Naive thymus-derived CD8-positive, alpha-beta T cell (primary cell): ENCODE results near the gene AFG1L. TPM values are rescaled to one million over a fixed set of nuclear protein-coding genes. Genes with fewer than 3 reads are reported as not detected.

Experiments
- ATAC-seq, 2 donors: fragments of 150-1000 bp; cut with Tn5 transposase in 1 of 2; sonication (Bioruptor Pico), chemical (Tn5 transposase) in 1 of 2; 1 replicate in 1 of 2; 2 replicates in 1 of 2; pipeline ENCODE4 v1.10.0; 2021; ENCODE audit warnings: mild to moderate bottlenecking in 2 of 2, moderate library complexity in 2 of 2
- POLR2A ChIA-PET: fragments of 350-600 bp; sonication (Branson Sonifier 250); formaldehyde crosslinking; loops from one replicate; lab custom pipeline; 2021; ENCODE audit warnings: antibody characterized with exemption; lab: Charles Lee
- DNase-seq, 10 donors: peaks; one replicate each; pipeline versions ENCODE4 v3.0.0 to v3.0.0-alpha.2; 2020 to 2022
- H3K27ac Mint-ChIP-seq, 10 donors: one replicate each; pipeline ENCODE4 v1.8.0; 2020 to 2022; ENCODE audit warnings: mild to moderate bottlenecking in 10 of 10, mixed read lengths in 10 of 10, moderate library complexity in 4 of 10, inconsistent platforms in 1 of 10
- H3K27me3 Mint-ChIP-seq, 5 donors: one replicate each; pipeline ENCODE4 v1.8.0; 2021 to 2022; ENCODE audit warnings: mixed read lengths in 5 of 5
- H3K36me3 Mint-ChIP-seq, 3 donors: one replicate each; pipeline ENCODE4 v1.8.0; 2020 to 2022; ENCODE audit warnings: mixed read lengths in 3 of 3, mild to moderate bottlenecking in 2 of 3, inconsistent platforms in 1 of 3
- H3K4me1 Mint-ChIP-seq, 4 donors: one replicate each; pipeline ENCODE4 v1.8.0; 2021 to 2022; ENCODE audit warnings: mixed read lengths in 4 of 4
- H3K4me3 Mint-ChIP-seq, 10 donors: one replicate each; pipeline ENCODE4 v1.8.0; 2020 to 2022; ENCODE audit warnings: mild to moderate bottlenecking in 10 of 10, mixed read lengths in 10 of 10, moderate library complexity in 6 of 10, inconsistent platforms in 1 of 10
- H3K9me3 Mint-ChIP-seq, 9 donors: one replicate each; pipeline ENCODE4 v1.8.0; 2020 to 2022; ENCODE audit warnings: mixed read lengths in 9 of 9, mild to moderate bottlenecking in 3 of 9, inconsistent platforms in 1 of 9, moderate library complexity in 1 of 9
- polyA plus RNA-seq, 3 donors: library from polyadenylated mRNA; unstranded; fragments of 300-500 nt; fragmentation: Illumina TruSeq; gene quantifications; one replicate each; pipeline ENCODE4 v1.2.3, GENCODE V29; 2021
- total RNA-seq, 8 experiments: library from RNA in 2 of 8; stranded (reverse) in 2 of 8; gene quantifications; one replicate each; pipeline ENCODE4 v1.2.3 and lab custom pipeline; 2021 to 2026

AFG1L gene
- total and polyA plus RNA-seq, 5 experiments from 2014 or later, result 2.8 to 8.7 (median 4.4) TPM

DNA sequence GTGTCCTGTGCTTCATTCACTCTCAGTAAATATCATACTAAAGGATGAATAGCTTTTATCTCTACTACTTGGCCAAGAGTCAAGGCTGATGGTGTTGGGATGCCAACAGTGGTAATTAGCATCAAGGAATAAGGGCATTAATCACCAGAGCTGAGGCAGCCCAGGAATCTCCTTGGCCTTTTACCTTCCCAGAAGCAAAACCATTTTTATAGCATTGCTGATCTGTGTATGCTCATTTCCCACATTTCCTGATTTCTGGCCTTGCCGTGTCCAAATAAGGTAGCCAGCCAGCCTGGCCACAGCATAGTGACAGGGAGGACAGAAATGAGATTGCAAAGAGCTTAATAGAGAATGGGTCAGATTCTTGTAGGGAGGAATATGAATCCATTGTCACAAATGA, 189.2 kb downstream of the AFG1L start:
- H3K27me3 Mint-ChIP-seq, result no peaks in the 10 kb centered on the region
- H3K36me3 Mint-ChIP-seq, result peaks cover 26 to 46% (median 32%) of the 10 kb centered on the region in 3 donors
- no peak for DNase-seq
- POLR2A ChIA-PET, result no interaction called here
- ATAC-seq, result no peak
- H3K4me1 Mint-ChIP-seq, result no peaks in the 10 kb centered on the region
- no peak overlapping the region for H3K4me3 Mint-ChIP-seq
- peaks cover 0 to 8% (median 2%) of the 10 kb centered on the region in 9 donors for H3K9me3 Mint-ChIP-seq
- H3K27ac Mint-ChIP-seq, result no peak overlapping the region

DNA sequence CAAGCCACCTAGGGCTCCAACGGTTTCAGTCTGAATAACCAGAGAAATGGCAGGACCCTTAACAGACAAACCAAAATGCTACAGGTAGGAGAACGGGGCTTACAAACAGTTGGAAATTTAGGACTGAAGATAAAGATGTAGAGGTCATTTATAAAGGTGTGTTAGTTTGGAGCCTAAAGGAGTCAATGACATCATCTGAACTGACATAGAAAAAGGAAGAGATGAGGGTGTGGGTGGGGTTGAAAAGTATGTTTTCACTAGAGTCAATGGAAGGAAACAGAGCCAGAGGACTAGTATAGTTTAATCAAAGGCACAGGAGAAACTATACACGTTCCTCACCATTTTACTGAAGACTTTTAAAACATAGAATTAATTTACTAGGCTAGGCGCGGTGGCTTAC, 194.8 kb downstream of the AFG1L start:
- no peak overlapping the region for H3K4me3 Mint-ChIP-seq
- no peak overlapping the region for H3K27ac Mint-ChIP-seq
- H3K36me3 Mint-ChIP-seq, result peaks cover 0 to 9% (median 8%) of the 10 kb centered on the region in 3 donors
- no peaks in the 10 kb centered on the region for H3K9me3 Mint-ChIP-seq
- no peaks in the 10 kb centered on the region for H3K4me1 Mint-ChIP-seq
- H3K27me3 Mint-ChIP-seq, result no peaks in the 10 kb centered on the region
- DNase-seq, result no peak
- POLR2A ChIA-PET, result no interaction called here
- ATAC-seq, result no peak

DNA sequence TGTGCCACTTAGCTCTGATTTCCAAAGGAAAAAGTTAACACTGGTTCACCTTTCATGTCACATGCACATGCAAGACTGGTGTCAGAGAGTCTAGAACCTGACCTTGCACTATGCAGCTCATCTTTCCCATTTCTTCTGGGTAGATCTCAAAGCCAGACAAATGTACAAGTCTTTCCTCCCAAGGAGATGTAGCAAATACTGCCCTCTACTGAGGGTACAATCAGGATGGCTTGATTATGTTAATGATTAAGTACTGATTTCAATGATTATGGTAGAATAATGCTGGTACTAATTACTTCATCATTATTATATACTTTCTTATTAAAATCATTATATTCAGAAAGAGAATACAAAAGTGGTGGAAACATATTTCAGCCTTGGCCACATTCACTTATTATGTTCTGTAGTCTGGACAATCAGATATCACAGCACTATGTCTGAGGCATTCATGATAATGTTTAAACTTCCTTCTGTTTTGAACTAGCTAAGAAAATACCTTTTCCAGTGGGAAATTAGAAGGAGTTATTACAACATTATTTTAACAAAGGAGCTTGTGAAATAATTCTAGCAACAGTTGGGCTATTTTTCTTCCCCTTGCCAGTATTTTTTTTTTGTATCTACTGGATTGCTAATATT, 197.4 kb downstream of the AFG1L start:
- H3K36me3 Mint-ChIP-seq, result peaks cover 0 to 3% (median 0%) of the 10 kb centered on the region in 3 donors
- POLR2A ChIA-PET, result no interaction called here
- H3K9me3 Mint-ChIP-seq, result no peaks in the 10 kb centered on the region
- H3K4me1 Mint-ChIP-seq, result no peaks in the 10 kb centered on the region
- H3K4me3 Mint-ChIP-seq, result no peak overlapping the region
- DNase-seq, result peak in 3 of 10 donors; percentile 8 to 20 (median 15)
- peak in 1 of 2 donors; percentile 39 for ATAC-seq
- H3K27ac Mint-ChIP-seq, result no peak overlapping the region
- H3K27me3 Mint-ChIP-seq, result no peaks in the 10 kb centered on the region

DNA sequence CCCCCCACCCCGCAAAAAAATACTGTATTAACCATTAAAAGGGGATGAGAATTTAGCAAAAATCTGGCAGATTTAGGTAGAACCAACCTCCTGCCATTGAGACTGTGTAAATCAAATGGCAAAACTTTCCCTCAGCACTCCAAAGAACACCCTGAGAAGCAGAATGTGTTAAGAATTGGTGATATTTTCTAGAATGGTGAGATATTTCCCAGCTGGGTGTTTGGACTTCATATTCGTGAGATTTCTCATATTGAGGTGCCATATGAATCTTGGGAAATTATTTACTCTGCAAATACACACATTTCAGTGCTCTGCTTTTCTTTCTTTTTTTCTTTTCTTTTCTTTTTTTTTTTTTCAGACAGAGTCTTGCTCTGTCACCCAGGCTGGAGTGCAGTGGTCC, 199.6 kb downstream of the AFG1L start:
- H3K27ac Mint-ChIP-seq, result no peak overlapping the region
- ATAC-seq (no peak), DNase-seq (no peak)
- H3K4me1 Mint-ChIP-seq, result no peaks in the 10 kb centered on the region
- H3K27me3 Mint-ChIP-seq, result no peaks in the 10 kb centered on the region
- POLR2A ChIA-PET, result no interaction called here
- no peak overlapping the region for H3K4me3 Mint-ChIP-seq
- H3K9me3 Mint-ChIP-seq, result no peaks in the 10 kb centered on the region
- peaks cover 0 to 1% (median 0%) of the 10 kb centered on the region in 3 donors for H3K36me3 Mint-ChIP-seq

DNA sequence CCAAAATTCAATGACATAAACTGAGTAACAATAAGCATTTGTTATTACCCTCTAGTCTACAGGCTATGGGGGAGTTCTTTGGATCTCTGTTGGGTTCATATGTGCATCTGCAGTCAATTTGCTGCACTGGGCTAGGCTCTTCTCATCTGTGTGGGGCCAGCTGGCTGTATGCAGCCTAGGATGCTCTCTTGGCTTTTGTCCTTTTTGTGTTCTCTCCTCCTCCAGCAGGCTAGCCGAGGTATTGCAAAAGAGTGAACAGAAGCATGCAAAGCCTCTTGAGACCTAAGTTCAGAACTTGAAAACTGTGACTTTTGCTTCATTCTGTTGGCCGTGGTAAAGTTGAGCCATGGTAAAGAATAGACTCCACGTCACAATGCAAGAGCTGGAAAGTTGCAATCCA, 203.0 kb downstream of the AFG1L start:
- H3K4me1 Mint-ChIP-seq, result no peaks in the 10 kb centered on the region
- H3K27me3 Mint-ChIP-seq, result no peaks in the 10 kb centered on the region
- ATAC-seq (no peak), DNase-seq (no peak)
- peaks cover 1 to 12% (median 3%) of the 10 kb centered on the region in 3 donors for H3K36me3 Mint-ChIP-seq
- POLR2A ChIA-PET, result no interaction called here
- no peaks in the 10 kb centered on the region for H3K9me3 Mint-ChIP-seq
- H3K27ac Mint-ChIP-seq, result no peak overlapping the region
- no peak overlapping the region for H3K4me3 Mint-ChIP-seq

DNA sequence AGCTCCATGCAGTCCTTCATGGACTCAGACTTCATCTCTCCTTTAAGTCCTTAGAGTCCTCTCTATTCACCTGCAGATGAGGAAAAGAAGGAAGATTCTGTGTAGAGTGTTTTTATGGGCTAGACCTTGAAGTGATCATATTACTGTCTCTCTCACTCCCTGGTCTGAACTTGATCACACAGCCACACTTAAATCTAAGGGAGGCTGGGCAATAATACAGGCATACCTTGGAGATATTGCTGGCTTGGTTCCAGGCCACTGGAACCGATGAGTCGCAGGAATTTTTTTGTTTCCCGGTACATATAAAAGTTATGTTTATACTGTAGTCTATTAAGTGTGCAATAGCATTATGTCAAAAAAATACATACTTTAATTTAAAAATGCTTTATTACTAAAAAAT, 206.7 kb downstream of the AFG1L start:
- Mint-ChIP-seq H3K27me3 (no peaks in the 10 kb centered on the region), H3K27ac (no peak overlapping the region), H3K9me3 (no peaks in the 10 kb centered on the region), H3K4me3 (no peak overlapping the region), H3K4me1 (no peaks in the 10 kb centered on the region), H3K36me3 (peaks cover 13 to 42% (median 13%) of the 10 kb centered on the region in 3 donors)
- DNase-seq (no peak), ATAC-seq (no peak)
- POLR2A ChIA-PET, result no interaction called here

DNA sequence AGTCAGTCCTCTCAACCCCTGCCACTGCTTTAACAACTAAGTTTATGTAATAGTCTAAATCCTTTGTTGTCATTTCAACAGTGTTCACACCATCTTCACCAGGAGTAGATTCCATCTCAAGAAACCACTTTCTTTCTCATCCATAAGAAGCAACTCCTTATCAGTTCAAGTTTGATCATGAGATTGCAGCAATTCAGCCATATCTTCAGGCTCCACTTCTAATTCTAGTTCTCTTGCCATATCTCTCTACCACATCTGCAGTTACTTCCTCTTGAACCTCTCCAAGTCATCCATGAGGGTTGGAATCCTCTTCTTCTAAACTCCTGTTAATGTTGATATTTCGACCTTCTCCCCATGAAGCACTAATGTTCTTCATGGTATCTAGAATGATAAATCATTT, 208.0 kb downstream of the AFG1L start:
- Mint-ChIP-seq H3K9me3 (no peaks in the 10 kb centered on the region), H3K27ac (no peak overlapping the region), H3K4me3 (no peak overlapping the region), H3K4me1 (no peaks in the 10 kb centered on the region), H3K27me3 (no peaks in the 10 kb centered on the region), H3K36me3 (peaks cover 13 to 45% (median 13%) of the 10 kb centered on the region in 3 donors)
- ATAC-seq, result no peak
- POLR2A ChIA-PET, result no interaction called here
- DNase-seq, result no peak

DNA sequence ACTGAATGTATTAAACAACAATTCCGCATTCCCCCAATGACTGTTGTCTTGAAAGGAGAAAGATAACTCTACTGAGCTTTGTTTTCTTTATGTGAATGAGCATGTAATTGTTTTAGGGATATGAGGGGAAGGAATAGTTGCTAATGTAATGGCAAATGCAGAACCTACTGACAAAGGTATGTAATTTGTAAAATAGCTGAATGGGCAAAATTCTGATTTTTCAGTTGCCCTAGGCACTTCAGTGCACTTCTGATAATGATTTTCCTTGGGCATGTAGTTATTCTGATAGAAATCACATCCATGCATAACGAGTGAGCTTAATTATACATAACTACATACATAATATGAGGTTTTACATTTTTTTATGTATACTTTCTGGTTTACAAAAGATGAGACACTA, 212.5 kb downstream of the AFG1L start:
- Mint-ChIP-seq H3K9me3 (peaks cover 0 to under 1% (median 0%) of the 10 kb centered on the region in 9 donors), H3K27me3 (no peaks in the 10 kb centered on the region), H3K4me3 (no peak overlapping the region), H3K4me1 (no peaks in the 10 kb centered on the region), H3K36me3 (peaks cover 13 to 63% (median 18%) of the 10 kb centered on the region in 3 donors), H3K27ac (no peak overlapping the region)
- DNase-seq, result no peak
- POLR2A ChIA-PET, result no interaction called here
- ATAC-seq, result no peak

DNA sequence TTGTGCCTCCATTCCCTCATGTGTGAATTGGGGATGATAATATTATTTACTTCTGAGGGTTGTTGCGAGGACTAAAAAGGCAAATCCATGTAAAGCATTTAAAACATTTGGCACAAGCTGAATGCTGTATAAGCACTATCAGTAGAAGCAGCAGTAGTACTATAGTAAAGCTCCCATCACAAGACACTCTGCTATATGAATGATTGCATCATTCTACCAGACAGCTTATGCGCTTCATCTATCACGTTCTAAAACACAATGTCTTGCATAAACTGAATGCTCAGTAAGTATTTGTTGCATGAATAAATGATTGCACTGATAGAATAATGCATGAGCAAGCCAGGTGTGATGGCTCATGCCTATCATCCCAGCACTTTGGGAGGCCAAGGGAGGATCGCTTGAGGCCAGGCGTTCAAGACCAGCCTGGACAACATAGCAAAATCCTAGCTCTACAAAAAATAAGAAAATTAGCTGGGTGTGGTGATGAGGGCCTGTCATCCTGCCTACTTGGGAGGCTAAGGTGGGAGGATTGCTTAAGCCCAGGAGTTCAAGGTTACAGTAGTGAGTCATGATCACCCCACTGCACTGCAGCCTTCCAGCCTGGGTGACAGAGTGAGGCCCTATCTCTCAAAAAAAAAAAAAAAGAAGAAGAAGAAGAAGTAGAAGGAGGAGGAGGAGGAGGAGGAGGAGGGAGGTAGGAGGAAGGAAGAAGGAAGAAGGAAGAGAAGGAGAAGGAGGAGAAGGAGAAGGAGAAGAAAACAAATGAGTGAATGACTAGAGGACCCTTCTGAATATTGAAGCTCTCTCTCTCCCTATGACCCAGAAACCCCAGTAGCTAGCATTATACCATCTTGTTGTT, 215.8 kb downstream of the AFG1L start:
- Mint-ChIP-seq H3K9me3 (peaks cover 0 to 4% (median 0%) of the 10 kb centered on the region in 9 donors), H3K36me3 (peaks cover 0 to 49% (median 16%) of the 10 kb centered on the region in 3 donors), H3K27me3 (no peaks in the 10 kb centered on the region), H3K4me1 (no peaks in the 10 kb centered on the region), H3K27ac (peak overlapping the region in 1 of 10 donors; percentile 66), H3K4me3 (no peak overlapping the region)
- ATAC-seq (no peak), DNase-seq (no peak)
- POLR2A ChIA-PET, result no interaction called here

DNA sequence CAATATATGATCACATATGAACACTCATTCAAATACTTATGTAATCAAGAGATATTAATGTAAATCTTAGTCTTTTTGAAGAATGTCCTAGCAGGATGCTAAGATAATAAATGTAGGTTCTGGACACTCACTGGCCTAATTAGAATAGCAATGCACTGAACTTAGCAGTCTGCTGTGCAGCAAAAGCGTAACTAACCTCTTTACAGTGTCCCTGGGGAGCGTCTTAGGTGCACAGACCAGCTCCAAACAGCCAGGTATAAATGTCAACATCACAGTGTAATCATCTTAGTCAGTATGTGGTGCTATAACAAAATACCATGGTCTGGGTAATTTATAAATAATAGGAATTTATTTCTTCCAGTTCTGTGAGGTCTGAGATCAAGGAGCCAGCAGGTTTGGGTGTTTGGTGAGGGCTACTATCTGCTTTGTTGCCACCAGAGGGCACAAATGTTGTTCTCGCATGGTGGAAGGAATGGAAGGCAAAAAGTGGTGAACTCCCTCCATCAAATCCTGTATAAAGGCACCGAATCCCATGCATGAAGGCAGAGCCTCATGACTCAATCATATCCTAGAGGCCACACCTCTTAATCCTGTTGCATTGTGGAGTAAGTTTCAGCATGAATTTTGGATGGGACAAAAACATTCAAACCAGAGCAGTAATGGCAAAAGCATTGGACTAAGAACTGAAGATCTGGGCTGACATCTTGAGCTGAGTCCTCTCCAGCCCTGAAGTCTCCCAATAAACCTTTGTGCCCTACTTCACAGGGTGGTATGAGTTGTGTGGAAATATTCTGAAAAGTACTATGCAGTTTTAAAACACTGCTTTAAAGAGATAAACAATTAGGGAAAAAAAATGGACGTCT, 224.1 kb downstream of the AFG1L start:
- H3K9me3 Mint-ChIP-seq, result no peaks in the 10 kb centered on the region
- H3K27me3 Mint-ChIP-seq, result no peaks in the 10 kb centered on the region
- POLR2A ChIA-PET, result no interaction called here
- H3K4me1 Mint-ChIP-seq, result no peaks in the 10 kb centered on the region
- ATAC-seq, result no peak
- no peak overlapping the region for H3K27ac Mint-ChIP-seq
- DNase-seq, result no peak
- H3K4me3 Mint-ChIP-seq, result no peak overlapping the region
- H3K36me3 Mint-ChIP-seq, result peaks cover 0 to 19% (median 13%) of the 10 kb centered on the region in 3 donors

DNA sequence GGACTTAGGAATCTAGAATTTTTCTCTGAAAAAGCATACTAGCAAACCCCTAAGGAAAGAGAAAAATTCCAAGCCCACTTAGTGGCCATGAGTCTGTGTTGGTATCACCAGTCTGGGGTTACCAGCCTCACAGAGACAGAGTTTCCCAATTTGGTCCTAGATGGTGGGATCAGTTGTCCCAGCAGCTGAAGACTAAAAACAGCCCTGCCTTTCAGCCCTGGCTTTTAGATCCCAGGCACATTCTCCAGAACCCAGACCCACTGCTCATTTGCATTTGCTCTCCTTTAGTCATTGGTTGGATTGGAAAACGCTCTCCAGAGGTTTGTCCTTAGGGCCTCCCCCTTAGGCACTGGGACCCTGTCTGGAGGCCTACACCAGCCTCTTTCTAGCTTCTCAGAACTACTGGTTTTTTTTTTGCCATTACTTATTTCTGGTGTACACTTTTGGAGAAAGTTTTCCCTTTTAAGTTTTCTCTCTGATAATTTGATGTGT, 226.8 kb downstream of the AFG1L start:
- Mint-ChIP-seq H3K4me3 (no peak overlapping the region), H3K4me1 (no peaks in the 10 kb centered on the region), H3K27me3 (no peaks in the 10 kb centered on the region), H3K36me3 (peaks cover 0 to 19% (median 11%) of the 10 kb centered on the region in 3 donors), H3K9me3 (no peaks in the 10 kb centered on the region), H3K27ac (no peak overlapping the region)
- ATAC-seq (no peak), DNase-seq (no peak)
- POLR2A ChIA-PET, result no interaction called here

DNA sequence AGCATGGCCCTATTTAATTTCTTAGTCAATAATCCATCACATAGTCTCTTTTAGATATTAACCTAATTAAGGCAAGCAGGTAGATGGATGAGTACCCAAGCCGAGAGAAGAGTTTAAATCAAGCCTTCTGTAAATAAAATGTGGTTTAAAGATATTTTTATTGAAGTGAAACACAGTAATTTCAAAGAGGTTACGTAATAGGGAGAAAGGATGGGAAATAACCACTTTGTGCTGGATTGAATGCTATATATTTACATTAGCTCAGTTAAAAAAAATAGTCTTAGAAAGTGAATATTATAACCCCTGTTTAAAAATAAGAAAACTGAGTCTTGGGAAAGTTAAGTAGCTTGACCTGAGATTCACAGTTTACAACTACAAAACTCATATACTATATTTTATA, 228.8 kb downstream of the AFG1L start:
- H3K36me3 Mint-ChIP-seq, result peaks cover 0 to 19% (median 11%) of the 10 kb centered on the region in 3 donors
- no peaks in the 10 kb centered on the region for H3K27me3 Mint-ChIP-seq
- H3K4me1 Mint-ChIP-seq, result no peaks in the 10 kb centered on the region
- DNase-seq, result no peak
- H3K4me3 Mint-ChIP-seq, result no peak overlapping the region
- no peak for ATAC-seq
- H3K9me3 Mint-ChIP-seq, result no peaks in the 10 kb centered on the region
- no peak overlapping the region for H3K27ac Mint-ChIP-seq
- POLR2A ChIA-PET, result no interaction called here
